Loucy (cell line): ENCODE measurements around the gene SAMD4A.

ENCODE experiments used
- H2AFZ ChIP-seq: fragments of 200-600 bp; sonication (generic); 2 replicates; pipeline ENCODE4 v1.6.0; 2016; ENCODE audit warnings: antibody characterized with exemption, mild to moderate bottlenecking, low read length, moderate library complexity
- H3F3A ChIP-seq: fragments of 200-600 bp; 2 replicates; pipeline ENCODE4 v1.6.0; 2016; ENCODE audit warnings: antibody characterized with exemption, low read depth, mild to moderate bottlenecking
- H3K27me3 ChIP-seq: fragments of 200-600 bp; sonication (generic); 2 replicates; pipeline ENCODE4 v1.6.1; 2014; ENCODE audit warnings: low read length, mild to moderate bottlenecking; ENCODE audit not compliant: insufficient read depth, poor library complexity, severe bottlenecking
- H3K36me3 ChIP-seq: fragments of 200-600 bp; sonication (generic); 2 replicates; pipeline ENCODE4 v1.6.1; 2016; ENCODE audit warnings: low read length; ENCODE audit not compliant: insufficient read depth
- H3K4me1 ChIP-seq: fragments of 200-600 bp; sonication (generic); 2 replicates; pipeline ENCODE4 v1.5.1; 2014; ENCODE audit warnings: low read length, mild to moderate bottlenecking; ENCODE audit not compliant: insufficient read depth, poor library complexity, severe bottlenecking
- H3K4me2 ChIP-seq: fragments of 200-600 bp; sonication (generic); 2 replicates; pipeline ENCODE4 v1.6.0; 2014; ENCODE audit warnings: antibody characterized with exemption, low read length, low read depth, mild to moderate bottlenecking; ENCODE audit not compliant: poor library complexity, severe bottlenecking
- H3K4me3 ChIP-seq: fragments of 200-600 bp; sonication (generic); 2 replicates; pipeline ENCODE4 v1.5.1; 2014; ENCODE audit warnings: low read length, mild to moderate bottlenecking, mixed read lengths; ENCODE audit not compliant: poor library complexity, severe bottlenecking
- H3K79me2 ChIP-seq: fragments of 200-600 bp; sonication (generic); 2 replicates; pipeline ENCODE4 v1.6.1; 2014; ENCODE audit warnings: low read length; ENCODE audit not compliant: insufficient read depth
- H3K9ac ChIP-seq: fragments of 200-600 bp; sonication (generic); 2 replicates; pipeline ENCODE4 v1.6.0; 2014; ENCODE audit warnings: mild to moderate bottlenecking, low read depth, low read length, moderate library complexity; ENCODE audit not compliant: poor library complexity, severe bottlenecking
- H3K9me2 ChIP-seq: fragments of 200-600 bp; sonication (generic); replicated peaks from 2 replicates; pipeline ENCODE4 v1.6.1; 2016; ENCODE audit warnings: low read depth, low read length, mixed read lengths
- H3K9me3 ChIP-seq: fragments of 200-600 bp; sonication (generic); 2 replicates; pipeline ENCODE4 v1.6.1; 2014; ENCODE audit warnings: mild to moderate bottlenecking, antibody characterized with exemption, low read length, low read depth; ENCODE audit not compliant: insufficient read depth
- H4K20me1 ChIP-seq: fragments of 200-600 bp; sonication (generic); 2 replicates; pipeline ENCODE4 v1.6.0; 2014; ENCODE audit warnings: antibody characterized with exemption, low read length, mild to moderate bottlenecking; ENCODE audit not compliant: insufficient read depth, poor library complexity, severe bottlenecking
- EZH2phosphoT487 ChIP-seq: fragments of 200-600 bp; IDR thresholded peaks from 2 replicates; pipeline ENCODE4 v1.6.1; 2018; ENCODE audit warnings: antibody characterized with exemption, mild to moderate bottlenecking, moderate library complexity, borderline replicate concordance
- TF ChIP-seq, protein P1 (sequence below): fragments of 200-600 bp; sonication (generic); conservative IDR thresholded peaks from 2 replicates; pipeline ENCODE4 v1.5.1; 2014; ENCODE audit warnings: mild to moderate bottlenecking, antibody characterized with exemption, low read length

The SAMD4A gene

DNA sequence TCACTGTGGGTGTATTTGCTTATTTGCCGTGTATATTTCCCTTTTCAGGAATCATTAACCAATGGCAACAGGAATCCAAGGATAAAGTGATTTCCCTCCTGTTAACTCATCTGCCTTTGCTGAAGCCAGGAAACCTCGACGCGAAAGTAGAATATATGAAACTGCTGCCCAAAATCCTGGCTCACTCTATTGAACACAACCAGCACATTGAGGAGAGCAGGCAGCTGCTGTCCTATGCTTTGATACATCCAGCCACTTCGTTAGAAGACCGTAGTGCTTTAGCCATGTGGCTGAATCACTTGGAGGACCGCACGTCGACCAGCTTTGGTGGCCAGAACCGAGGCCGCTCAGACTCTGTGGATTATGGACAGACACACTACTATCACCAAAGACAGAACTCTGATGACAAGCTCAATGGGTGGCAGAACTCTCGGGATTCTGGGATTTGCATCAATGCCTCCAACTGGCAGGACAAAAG, 135.1 kb downstream of the SAMD4A start:
- no peak overlapping the region for H3K4me2 ChIP-seq
- no peak overlapping the region for H2AFZ ChIP-seq
- no peak overlapping the region for H3K4me3 ChIP-seq
- H3K9me3 ChIP-seq = no peaks in the 10 kb centered on the region
- H3F3A ChIP-seq = no peaks in the 10 kb centered on the region
- H3K9me2 ChIP-seq = no peaks in the 10 kb centered on the region
- peaks cover 9% of the 10 kb centered on the region for H3K4me1 ChIP-seq
- H3K36me3 ChIP-seq = no peaks in the 10 kb centered on the region
- TF ChIP-seq, protein P1, sequence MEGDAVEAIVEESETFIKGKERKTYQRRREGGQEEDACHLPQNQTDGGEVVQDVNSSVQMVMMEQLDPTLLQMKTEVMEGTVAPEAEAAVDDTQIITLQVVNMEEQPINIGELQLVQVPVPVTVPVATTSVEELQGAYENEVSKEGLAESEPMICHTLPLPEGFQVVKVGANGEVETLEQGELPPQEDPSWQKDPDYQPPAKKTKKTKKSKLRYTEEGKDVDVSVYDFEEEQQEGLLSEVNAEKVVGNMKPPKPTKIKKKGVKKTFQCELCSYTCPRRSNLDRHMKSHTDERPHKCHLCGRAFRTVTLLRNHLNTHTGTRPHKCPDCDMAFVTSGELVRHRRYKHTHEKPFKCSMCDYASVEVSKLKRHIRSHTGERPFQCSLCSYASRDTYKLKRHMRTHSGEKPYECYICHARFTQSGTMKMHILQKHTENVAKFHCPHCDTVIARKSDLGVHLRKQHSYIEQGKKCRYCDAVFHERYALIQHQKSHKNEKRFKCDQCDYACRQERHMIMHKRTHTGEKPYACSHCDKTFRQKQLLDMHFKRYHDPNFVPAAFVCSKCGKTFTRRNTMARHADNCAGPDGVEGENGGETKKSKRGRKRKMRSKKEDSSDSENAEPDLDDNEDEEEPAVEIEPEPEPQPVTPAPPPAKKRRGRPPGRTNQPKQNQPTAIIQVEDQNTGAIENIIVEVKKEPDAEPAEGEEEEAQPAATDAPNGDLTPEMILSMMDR = no peak
- no peak for TF ChIP-seq EZH2phosphoT487
- H3K79me2 ChIP-seq = no peaks in the 10 kb centered on the region
- no peaks in the 10 kb centered on the region for H4K20me1 ChIP-seq
- H3K27me3 ChIP-seq = no peaks in the 10 kb centered on the region
- H3K9ac ChIP-seq = no peak overlapping the region

DNA sequence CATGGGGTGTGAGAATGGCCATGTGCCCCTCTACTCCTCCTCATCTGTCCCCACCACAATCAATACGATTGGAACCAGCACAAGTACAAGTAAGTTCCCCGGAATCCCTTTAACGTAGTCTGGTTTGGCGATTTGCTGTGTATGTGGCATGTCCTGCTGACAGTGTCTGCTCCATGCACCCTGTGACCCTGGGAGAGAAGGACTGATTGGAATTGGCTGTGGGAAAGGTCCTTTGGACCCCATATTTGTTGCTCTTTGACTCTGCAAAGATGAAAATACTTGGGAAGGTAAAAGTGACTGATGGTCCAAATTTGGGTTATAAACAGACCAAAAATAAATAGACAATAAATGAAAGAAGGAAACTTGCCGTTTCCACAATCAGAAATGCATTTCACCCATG, 135.6 kb downstream of the SAMD4A start:
- H4K20me1 ChIP-seq = no peaks in the 10 kb centered on the region
- H3K4me3 ChIP-seq = no peak overlapping the region
- no peaks in the 10 kb centered on the region for H3K9me3 ChIP-seq
- no peaks in the 10 kb centered on the region for H3F3A ChIP-seq
- H3K36me3 ChIP-seq = no peaks in the 10 kb centered on the region
- TF ChIP-seq, protein P1 = no peak
- no peak for TF ChIP-seq EZH2phosphoT487
- H3K27me3 ChIP-seq = no peaks in the 10 kb centered on the region
- H3K4me2 ChIP-seq = no peak overlapping the region
- no peaks in the 10 kb centered on the region for H3K9me2 ChIP-seq
- no peak overlapping the region for H3K9ac ChIP-seq
- H2AFZ ChIP-seq = no peak overlapping the region
- peaks cover 9% of the 10 kb centered on the region for H3K4me1 ChIP-seq
- no peaks in the 10 kb centered on the region for H3K79me2 ChIP-seq

DNA sequence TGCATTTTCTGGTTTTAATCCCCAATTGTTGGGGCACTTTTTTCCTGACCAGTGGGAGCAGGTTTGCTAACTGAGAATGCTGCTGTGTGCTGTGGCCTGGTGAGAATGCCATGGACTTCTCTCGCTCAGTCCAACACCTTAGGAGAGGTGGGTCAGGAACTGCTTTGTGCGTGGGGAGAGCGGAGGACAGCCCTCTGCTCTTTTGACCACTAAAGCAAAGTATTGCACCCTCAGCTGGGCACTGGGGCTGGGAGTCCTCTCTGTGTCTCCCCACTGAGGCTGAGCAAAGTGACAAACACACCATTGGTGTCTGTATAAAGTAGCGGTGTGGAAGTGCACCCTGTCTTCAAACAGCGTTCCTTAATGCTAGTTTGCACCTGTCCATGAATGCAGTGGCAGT, 136.2 kb downstream of the SAMD4A start:
- Histone ChIP-seq H3K27me3 (no peaks in the 10 kb centered on the region), H3F3A (no peaks in the 10 kb centered on the region), H3K9ac (no peak overlapping the region), H3K4me3 (no peak overlapping the region), H3K9me3 (no peaks in the 10 kb centered on the region), H3K4me2 (no peak overlapping the region), H3K36me3 (no peaks in the 10 kb centered on the region), H3K9me2 (no peaks in the 10 kb centered on the region), H2AFZ (no peak overlapping the region), H3K79me2 (no peaks in the 10 kb centered on the region), H3K4me1 (peaks cover 14% of the 10 kb centered on the region), H4K20me1 (no peaks in the 10 kb centered on the region)
- TF ChIP-seq, protein P1 = no peak
- TF ChIP-seq EZH2phosphoT487 = no peak
